ENCODE data around the gene CDC42. TPM values are rescaled to one million over a fixed set of nuclear protein-coding genes. Genes with fewer than 3 reads are reported as not detected.
A peak's percentile ranks its signal among the peaks of the same experiment; 100 is the strongest.
"Not testable (repeated sequence)": the region's sequence is repeated elsewhere in the genome, so short reads cannot be mapped to it uniquely, and the experiment has no call there.

The CDC42 gene
- total RNA-seq, 4 donors from 2014 or later = 177 to 243 (median 204) TPM

DNA sequence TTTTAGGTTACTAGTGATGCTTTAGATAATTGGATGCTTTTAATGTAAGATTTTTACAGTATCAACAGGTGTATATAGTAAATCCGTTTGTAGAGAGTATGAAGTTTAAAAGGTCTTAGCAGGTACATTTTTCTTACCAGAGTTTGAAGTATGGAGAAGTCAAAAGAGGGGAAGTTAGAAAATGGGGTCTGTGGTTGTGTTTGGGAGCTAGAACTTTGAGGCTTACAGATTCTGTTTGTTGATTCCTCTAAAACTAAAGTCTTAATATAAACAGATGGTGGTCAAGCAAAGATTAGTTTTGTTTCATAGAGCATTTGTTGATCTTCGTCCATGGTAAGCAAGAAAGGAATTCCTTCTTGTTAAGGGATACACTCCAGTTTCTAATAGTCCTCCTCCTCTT, 35.8 kb downstream of the CDC42 start:
- Histone ChIP-seq H3K9me3 (no peaks in the 10 kb centered on the region), H3K36me3 (peaks cover 12 to 64% (median 34%) of the 10 kb centered on the region in 4 donors), H3K27ac (replicated peaks in 1 of 4) (peak overlapping the region in 1 of 4 donors; percentile 12), H3K4me1 (peaks cover 44 to 78% (median 58%) of the 10 kb centered on the region in 4 donors), H3K4me3 (no peak overlapping the region), H3K27me3 (no peaks in the 10 kb centered on the region)
- TF ChIP-seq, protein P1, sequence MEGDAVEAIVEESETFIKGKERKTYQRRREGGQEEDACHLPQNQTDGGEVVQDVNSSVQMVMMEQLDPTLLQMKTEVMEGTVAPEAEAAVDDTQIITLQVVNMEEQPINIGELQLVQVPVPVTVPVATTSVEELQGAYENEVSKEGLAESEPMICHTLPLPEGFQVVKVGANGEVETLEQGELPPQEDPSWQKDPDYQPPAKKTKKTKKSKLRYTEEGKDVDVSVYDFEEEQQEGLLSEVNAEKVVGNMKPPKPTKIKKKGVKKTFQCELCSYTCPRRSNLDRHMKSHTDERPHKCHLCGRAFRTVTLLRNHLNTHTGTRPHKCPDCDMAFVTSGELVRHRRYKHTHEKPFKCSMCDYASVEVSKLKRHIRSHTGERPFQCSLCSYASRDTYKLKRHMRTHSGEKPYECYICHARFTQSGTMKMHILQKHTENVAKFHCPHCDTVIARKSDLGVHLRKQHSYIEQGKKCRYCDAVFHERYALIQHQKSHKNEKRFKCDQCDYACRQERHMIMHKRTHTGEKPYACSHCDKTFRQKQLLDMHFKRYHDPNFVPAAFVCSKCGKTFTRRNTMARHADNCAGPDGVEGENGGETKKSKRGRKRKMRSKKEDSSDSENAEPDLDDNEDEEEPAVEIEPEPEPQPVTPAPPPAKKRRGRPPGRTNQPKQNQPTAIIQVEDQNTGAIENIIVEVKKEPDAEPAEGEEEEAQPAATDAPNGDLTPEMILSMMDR (IDR thresholded peaks at IDR 0.05) = no peak
- no peak for TF ChIP-seq POLR2AphosphoS5 (IDR thresholded peaks at IDR 0.05)
- no peak for TF ChIP-seq POLR2A (IDR thresholded peaks at IDR 0.05; ENCODE audit: low read depth)
- TF ChIP-seq EP300 (IDR thresholded peaks at IDR 0.05) = no peak
- intact Hi-C loops (cut with DNase I) = no loop called here
- 43% methylated on average over 2 of the region's 2 CpGs for WGBS
- DNase-seq (ENCODE audit: extremely low spot score) = no peak

- Histone ChIP-seq H3K9me3 (no peaks in the 10 kb centered on the region), H3K4me1 (peaks cover 37 to 75% (median 51%) of the 10 kb centered on the region in 4 donors), H3K36me3 (peaks cover 12 to 62% (median 38%) of the 10 kb centered on the region in 4 donors), H3K27me3 (no peaks in the 10 kb centered on the region), H3K4me3 (no peak overlapping the region), H3K27ac (replicated peaks in 1 of 4) (peak overlapping the region in 2 of 4 donors; percentile 2 to 12)
- intact Hi-C loops (cut with DNase I) = no loop called here
- WGBS = 50% methylated on average over 3 of the region's 3 CpGs
- DNase-seq (ENCODE audit: extremely low spot score) = no peak
- TF ChIP-seq POLR2AphosphoS5 (IDR thresholded peaks at IDR 0.05) (no peak), EP300 (IDR thresholded peaks at IDR 0.05) (no peak), POLR2A (IDR thresholded peaks at IDR 0.05; ENCODE audit: low read depth) (no peak)
- TF ChIP-seq, protein P1 (IDR thresholded peaks at IDR 0.05) = no peak
These were observed 36.6 kb downstream of the CDC42 start for GRCh38 chr1:22089134-22089571.

- 22% methylated on average over 6 of the region's 6 CpGs for WGBS
- H3K4me1 ChIP-seq = peaks cover 37 to 71% (median 49%) of the 10 kb centered on the region in 4 donors
These were observed 37.3 kb downstream of the CDC42 start for GRCh38 chr1:22089787-22090186.

GRCh38 chr1:22090867-22091266, 38.4 kb downstream of the CDC42 start:
- Histone ChIP-seq H3K27me3 (no peaks in the 10 kb centered on the region), H3K9me3 (no peaks in the 10 kb centered on the region), H3K4me1 (peaks cover 37 to 76% (median 49%) of the 10 kb centered on the region in 4 donors), H3K36me3 (peaks cover 15 to 66% (median 45%) of the 10 kb centered on the region in 4 donors), H3K4me3 (no peak overlapping the region), H3K27ac (replicated peaks in 1 of 4) (no peak overlapping the region)
- no peak for TF ChIP-seq EP300 (IDR thresholded peaks at IDR 0.05)
- TF ChIP-seq POLR2AphosphoS5 (IDR thresholded peaks at IDR 0.05) = peak in 1 of 2 donors; percentile 9
- 68% methylated on average over 3 of the region's 3 CpGs for WGBS
- intact Hi-C loops (cut with DNase I) = no loop called here
- DNase-seq (ENCODE audit: extremely low spot score) = no peak

More at GRCh38 chr1:22089787-22090186, 37.3 kb downstream of the CDC42 start:
- Histone ChIP-seq H3K9me3 (no peaks in the 10 kb centered on the region), H3K27ac (replicated peaks in 1 of 4) (peak overlapping the region in 2 of 4 donors; percentile 2 to 5), H3K27me3 (no peaks in the 10 kb centered on the region), H3K4me3 (peak overlapping the region in 2 of 4 donors; percentile 16 to 17), H3K36me3 (peaks cover 12 to 63% (median 39%) of the 10 kb centered on the region in 4 donors)
- no peak for TF ChIP-seq EP300 (IDR thresholded peaks at IDR 0.05)
- no peak for TF ChIP-seq POLR2A (IDR thresholded peaks at IDR 0.05; ENCODE audit: low read depth)
- no peak for TF ChIP-seq POLR2AphosphoS5 (IDR thresholded peaks at IDR 0.05)
- TF ChIP-seq, protein P1 (IDR thresholded peaks at IDR 0.05) = no peak
- DNase-seq (ENCODE audit: extremely low spot score) = no peak
- intact Hi-C loops (cut with DNase I) = no loop called here

- WGBS = 62% methylated on average over 3 of the region's 3 CpGs
- DNase-seq (ENCODE audit: extremely low spot score); intact Hi-C loops (cut with DNase I): not testable (repeated sequence)
These were observed 39.7 kb downstream of the CDC42 start for GRCh38 chr1:22092026-22092768.

More at GRCh38 chr1:22092026-22092768, 39.7 kb downstream of the CDC42 start:
- not testable (repeated sequence) for H3K9me3 ChIP-seq; H3K27me3 ChIP-seq; H3K4me3 ChIP-seq; H3K27ac ChIP-seq (replicated peaks in 1 of 4)
- Histone ChIP-seq H3K4me1 (peaks cover 41 to 68% (median 47%) of the 10 kb centered on the region in 4 donors), H3K36me3 (peaks cover 17 to 66% (median 46%) of the 10 kb centered on the region in 4 donors)
